ENCODE results near the gene BMS1. TPM values are rescaled to one million over a fixed set of nuclear protein-coding genes. Genes with fewer than 3 reads are reported as not detected.

BMS1 gene
- total RNA-seq, 1 experiment from 2014 or later, result 36.3 TPM

DNA sequence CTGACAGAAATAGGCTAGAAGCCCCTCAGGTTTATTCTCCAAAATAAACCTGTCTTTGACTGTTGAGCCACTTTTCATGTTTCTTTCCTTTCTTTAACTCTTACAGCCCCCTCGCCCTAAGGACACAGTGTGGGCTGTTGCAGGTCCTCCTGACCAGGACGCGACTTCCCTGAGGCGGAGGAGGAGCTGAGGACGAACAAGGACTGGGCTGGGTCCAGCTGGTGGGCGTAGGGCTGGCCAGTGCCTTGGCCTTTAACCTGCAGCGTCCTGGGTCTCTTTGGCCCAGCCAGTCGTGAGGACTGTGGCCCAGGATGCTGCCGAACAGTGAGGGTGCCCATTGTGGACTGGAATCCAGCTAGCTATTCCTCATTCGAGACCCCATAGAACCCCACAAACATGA, 13.4 kb upstream of the BMS1 start:
- CTCF ChIA-PET, result no interaction called here
- Mint-ChIP-seq H3K27me3 (ENCODE audit: insufficient read depth, unreplicated experiment) (peaks cover 3% of the 10 kb centered on the region), H3K36me3 (ENCODE audit: insufficient read depth, unreplicated experiment) (peaks cover 7% of the 10 kb centered on the region), H3K27ac (ENCODE audit: unreplicated experiment) (peak overlapping the region; percentile 60), H3K4me3 (ENCODE audit: unreplicated experiment) (peak overlapping the region; percentile 25), H3K9me3 (ENCODE audit: unreplicated experiment) (peaks cover 12% of the 10 kb centered on the region), H3K4me1 (ENCODE audit: low read depth, unreplicated experiment) (peaks cover 9% of the 10 kb centered on the region)
- Histone ChIP-seq H3K36me3 (ENCODE audit: control insufficient read depth, insufficient read depth, low read length) (no peaks in the 10 kb centered on the region), H3K4me1 (peaks cover 13% of the 10 kb centered on the region), H3K4me3 (ENCODE audit: low read depth, low read length) (no peak overlapping the region), H3K27me3 (replicated peaks; ENCODE audit: control insufficient read depth, insufficient read depth, low read length) (no peaks in the 10 kb centered on the region), H3K9me3 (peaks cover 18% of the 10 kb centered on the region)
- TF ChIP-seq, protein P1, sequence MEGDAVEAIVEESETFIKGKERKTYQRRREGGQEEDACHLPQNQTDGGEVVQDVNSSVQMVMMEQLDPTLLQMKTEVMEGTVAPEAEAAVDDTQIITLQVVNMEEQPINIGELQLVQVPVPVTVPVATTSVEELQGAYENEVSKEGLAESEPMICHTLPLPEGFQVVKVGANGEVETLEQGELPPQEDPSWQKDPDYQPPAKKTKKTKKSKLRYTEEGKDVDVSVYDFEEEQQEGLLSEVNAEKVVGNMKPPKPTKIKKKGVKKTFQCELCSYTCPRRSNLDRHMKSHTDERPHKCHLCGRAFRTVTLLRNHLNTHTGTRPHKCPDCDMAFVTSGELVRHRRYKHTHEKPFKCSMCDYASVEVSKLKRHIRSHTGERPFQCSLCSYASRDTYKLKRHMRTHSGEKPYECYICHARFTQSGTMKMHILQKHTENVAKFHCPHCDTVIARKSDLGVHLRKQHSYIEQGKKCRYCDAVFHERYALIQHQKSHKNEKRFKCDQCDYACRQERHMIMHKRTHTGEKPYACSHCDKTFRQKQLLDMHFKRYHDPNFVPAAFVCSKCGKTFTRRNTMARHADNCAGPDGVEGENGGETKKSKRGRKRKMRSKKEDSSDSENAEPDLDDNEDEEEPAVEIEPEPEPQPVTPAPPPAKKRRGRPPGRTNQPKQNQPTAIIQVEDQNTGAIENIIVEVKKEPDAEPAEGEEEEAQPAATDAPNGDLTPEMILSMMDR (IDR thresholded peaks at IDR 0.05; ENCODE audit: insufficient read depth in 1 of 2, low read depth in 1 of 2, low read length in 1 of 2, severe bottlenecking in 1 of 2, unreplicated experiment in 1 of 2), result no peak
- POLR2A ChIA-PET, result interaction anchor here (1.2 kb wide), 1 partner anchor 14 kb away, joined by 3 read pairs; the partner anchor contains the start of gene BMS1
- BruUV-seq (replicated peaks), result no TSS peak
- DNase-seq, result no peak
- intact Hi-C loops (cut with micrococcal nuclease; ENCODE audit: unreplicated experiment), result no loop called here

DNA sequence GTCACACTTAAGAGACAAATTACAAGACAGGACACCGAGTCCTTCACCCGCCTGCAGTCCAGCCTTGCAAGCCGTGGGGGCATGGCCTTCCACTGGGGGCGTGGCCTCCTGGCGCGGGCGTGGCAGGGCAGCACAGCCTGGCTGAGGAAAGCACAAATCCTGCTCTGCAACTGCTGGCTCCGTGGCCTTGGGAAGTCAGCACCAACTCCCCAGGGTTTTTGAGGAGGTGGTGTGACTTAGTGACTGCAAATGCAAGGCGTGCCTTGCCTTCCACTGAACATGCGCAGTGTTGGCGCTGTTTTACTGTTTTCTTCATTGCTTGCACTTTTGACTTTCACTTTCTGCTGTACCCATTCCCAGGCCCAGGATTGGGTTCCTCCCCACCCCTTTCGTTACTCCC, 12.9 kb upstream of the BMS1 start:
- H3K4me3 ChIP-seq (ENCODE audit: low read depth, low read length), result no peak overlapping the region
- no peaks in the 10 kb centered on the region for H3K27me3 ChIP-seq (replicated peaks; ENCODE audit: control insufficient read depth, insufficient read depth, low read length)
- peaks cover 13% of the 10 kb centered on the region for H3K4me1 ChIP-seq
- H3K27me3 Mint-ChIP-seq (ENCODE audit: insufficient read depth, unreplicated experiment), result peaks cover 5% of the 10 kb centered on the region
- ChIA-PET CTCF (no interaction called here), POLR2A (interaction anchor here (1.2 kb wide), 1 partner anchor 13 kb away, joined by 3 read pairs; the partner anchor contains the start of gene BMS1)
- peaks cover 9% of the 10 kb centered on the region for H3K9me3 Mint-ChIP-seq (ENCODE audit: unreplicated experiment)
- intact Hi-C loops (cut with micrococcal nuclease; ENCODE audit: unreplicated experiment), result no loop called here
- peaks cover 7% of the 10 kb centered on the region for H3K36me3 Mint-ChIP-seq (ENCODE audit: insufficient read depth, unreplicated experiment)
- H3K9me3 ChIP-seq, result peaks cover 18% of the 10 kb centered on the region
- peaks cover 9% of the 10 kb centered on the region for H3K4me1 Mint-ChIP-seq (ENCODE audit: low read depth, unreplicated experiment)
- H3K4me3 Mint-ChIP-seq (ENCODE audit: unreplicated experiment), result no peak overlapping the region
- BruUV-seq (replicated peaks), result no TSS peak
- H3K36me3 ChIP-seq (ENCODE audit: control insufficient read depth, insufficient read depth, low read length), result no peaks in the 10 kb centered on the region
- no peak for DNase-seq
- H3K27ac Mint-ChIP-seq (ENCODE audit: unreplicated experiment), result peak overlapping the region; percentile 32
- TF ChIP-seq, protein P1 (IDR thresholded peaks at IDR 0.05; ENCODE audit: insufficient read depth in 1 of 2, low read depth in 1 of 2, low read length in 1 of 2, severe bottlenecking in 1 of 2, unreplicated experiment in 1 of 2), result no peak

DNA sequence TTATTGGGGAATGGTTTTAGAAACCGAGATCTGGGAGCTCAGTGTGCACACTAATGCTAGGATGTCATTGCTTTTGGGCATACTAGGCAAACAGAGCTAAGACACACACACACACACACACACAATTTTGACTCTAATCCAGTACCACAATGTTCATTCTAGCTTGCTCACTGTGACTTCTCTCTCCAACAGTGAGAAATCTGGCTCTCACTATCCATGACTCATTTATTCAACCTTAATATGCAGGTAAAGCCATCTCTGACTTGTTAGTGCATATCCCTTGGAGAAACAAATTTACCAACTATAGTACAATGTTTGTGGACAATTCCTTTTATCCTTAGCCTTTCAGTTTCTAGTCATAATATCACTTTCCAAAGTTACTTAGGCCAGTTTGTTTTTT, 5.9 kb upstream of the BMS1 start:
- intact Hi-C loops (cut with micrococcal nuclease; ENCODE audit: unreplicated experiment), result no loop called here
- H3K36me3 Mint-ChIP-seq (ENCODE audit: insufficient read depth, unreplicated experiment), result peaks cover 5% of the 10 kb centered on the region
- no peak overlapping the region for H3K4me3 ChIP-seq (ENCODE audit: low read depth, low read length)
- H3K4me1 ChIP-seq, result no peaks in the 10 kb centered on the region
- TF ChIP-seq, protein P1 (IDR thresholded peaks at IDR 0.05; ENCODE audit: insufficient read depth in 1 of 2, low read depth in 1 of 2, low read length in 1 of 2, severe bottlenecking in 1 of 2, unreplicated experiment in 1 of 2), result no peak
- peaks cover 19% of the 10 kb centered on the region for H3K27me3 Mint-ChIP-seq (ENCODE audit: insufficient read depth, unreplicated experiment)
- H3K9me3 Mint-ChIP-seq (ENCODE audit: unreplicated experiment), result peaks cover 13% of the 10 kb centered on the region
- H3K36me3 ChIP-seq (ENCODE audit: control insufficient read depth, insufficient read depth, low read length), result no peaks in the 10 kb centered on the region
- H3K9me3 ChIP-seq, result peaks cover 4% of the 10 kb centered on the region; the same call in 1 of the 2 replicates
- no TSS peak for BruUV-seq (replicated peaks)
- H3K27me3 ChIP-seq (replicated peaks; ENCODE audit: control insufficient read depth, insufficient read depth, low read length), result no peaks in the 10 kb centered on the region
- no peak overlapping the region for H3K27ac Mint-ChIP-seq (ENCODE audit: unreplicated experiment)
- ChIA-PET POLR2A (interaction anchor here (0.9 kb wide), 1 partner anchor 23 kb away, joined by 3 read pairs; no protein-coding TSS in a partner anchor), CTCF (no interaction called here)
- H3K4me1 Mint-ChIP-seq (ENCODE audit: low read depth, unreplicated experiment), result peaks cover 9% of the 10 kb centered on the region
- no peak for DNase-seq
- no peak overlapping the region for H3K4me3 Mint-ChIP-seq (ENCODE audit: unreplicated experiment)
